HepG2 (cell line): ENCODE data around the gene RPL37A. TPM values are rescaled to one million over a fixed set of nuclear protein-coding genes. Genes with fewer than 3 reads are reported as not detected.

Experiments
- BRD4 ChIP-seq: sonication (generic); formaldehyde crosslinking; IDR thresholded peaks from 2 replicates; pipeline ENCODE4 v1.4.0; 2020; ENCODE audit warnings: missing genetic modification reagents
- CEBPG ChIP-seq: IDR thresholded peaks from 2 replicates; pipeline ENCODE4 v1.6.1; 2016
- CHD4 ChIP-seq: fragments of 200-600 bp; sonication (generic); IDR thresholded peaks from 2 replicates; pipeline ENCODE4 v1.7.0; 2017; ENCODE audit warnings: mild to moderate bottlenecking, low read length, borderline replicate concordance
- FOXC1 ChIP-seq: sonication (generic); formaldehyde crosslinking; IDR thresholded peaks from 2 replicates; pipeline ENCODE4 v1.8.0; 2022; ENCODE audit warnings: mild to moderate bottlenecking, missing genetic modification reagents, borderline replicate concordance
- GTF2F1 ChIP-seq: fragments of 150-350 bp; IDR thresholded peaks from 2 replicates; pipeline ENCODE4 v1.6.1; 2014; ENCODE audit warnings: low read length
- GTF3A ChIP-seq: sonication (generic); formaldehyde crosslinking; conservative IDR thresholded peaks from 2 replicates; pipeline ENCODE4 v1.4.0; 2020; ENCODE audit warnings: mild to moderate bottlenecking, missing genetic modification reagents
- HNRNPK ChIP-seq: fragments of 200-400 bp; formaldehyde crosslinking; IDR thresholded peaks from 2 replicates; pipeline ENCODE4 v1.6.1; 2018; ENCODE audit warnings: low read length, low read depth, moderate library complexity, mild to moderate bottlenecking; ENCODE audit not compliant: poor library complexity, severe bottlenecking
- NPAS2 ChIP-seq: sonication (generic); formaldehyde crosslinking; IDR thresholded peaks from 2 replicates; pipeline ENCODE4 v1.8.0; 2022; ENCODE audit warnings: mild to moderate bottlenecking, missing genetic modification reagents, borderline replicate concordance
- PRMT3 ChIP-seq: sonication (generic); formaldehyde crosslinking; IDR thresholded peaks from 2 replicates; pipeline ENCODE4 v1.8.1; 2022; ENCODE audit warnings: low read depth, mild to moderate bottlenecking, moderate library complexity, missing genetic modification reagents, borderline replicate concordance
- RBM22 ChIP-seq: fragments of 200-400 bp; formaldehyde crosslinking; optimal IDR thresholded peaks from 2 replicates; pipeline ENCODE3; 2017; ENCODE audit warnings: mild to moderate bottlenecking, low read length, moderate library complexity
- SSRP1 ChIP-seq: IDR thresholded peaks from 2 replicates; pipeline ENCODE4 v1.6.1; 2016; ENCODE audit warnings: control low read depth
- STAT5B ChIP-seq: sonication (generic); formaldehyde crosslinking; IDR thresholded peaks from 2 replicates; pipeline ENCODE4 v1.4.0; 2020; ENCODE audit warnings: missing genetic modification reagents
- ZNF12 ChIP-seq: sonication (generic); formaldehyde crosslinking; IDR thresholded peaks from 2 replicates; pipeline ENCODE4 v1.5.0; 2020; ENCODE audit warnings: missing genetic modification reagents
- ZNF354B ChIP-seq: sonication (generic); formaldehyde crosslinking; IDR thresholded peaks from 2 replicates; pipeline ENCODE4 v1.8.0; 2022; ENCODE audit warnings: mild to moderate bottlenecking, missing genetic modification reagents
- ZNF451 ChIP-seq: sonication (generic); formaldehyde crosslinking; IDR thresholded peaks from 2 replicates; pipeline ENCODE4 v1.5.0; 2020; ENCODE audit warnings: mild to moderate bottlenecking, missing genetic modification reagents
- ZNF564 ChIP-seq: sonication (generic); formaldehyde crosslinking; IDR thresholded peaks from 2 replicates; pipeline ENCODE4 v1.8.1; 2023; ENCODE audit warnings: mild to moderate bottlenecking, missing genetic modification reagents
- ZNF619 ChIP-seq: sonication (generic); formaldehyde crosslinking; IDR thresholded peaks from 2 replicates; pipeline ENCODE4 v1.4.0; 2020; ENCODE audit warnings: mild to moderate bottlenecking, missing genetic modification reagents
- ZSCAN12 ChIP-seq: sonication (generic); formaldehyde crosslinking; IDR thresholded peaks from 2 replicates; pipeline ENCODE4 v1.9.0; 2021; ENCODE audit warnings: mild to moderate bottlenecking, missing genetic modification reagents
- polyA plus RNA-seq, 8 experiments: library from polyadenylated mRNA; depleted of rRNA in 3 of 8; stranded (reverse) in 7 of 8; unstranded in 1 of 8; fragments of >200 nt; fragmentation: Illumina TruSeq in 4 of 8; extraction: Trizol in 4 of 8; gene quantifications; 2 replicates each; pipeline versions ENCODE4 v1.2.1 to v1.2.3, GENCODE V29; 2011 to 2016; ENCODE audit warnings: low read depth in 4 of 8, missing spikeins in 1 of 8, mixed read lengths in 1 of 8; ENCODE audit not compliant: insufficient read depth in 1 of 8
- total RNA-seq, 5 experiments: library from RNA; depleted of rRNA; stranded (reverse); fragments of >200 nt; fragmentation: Illumina TruSeq; extraction: Trizol; gene quantifications; 2 replicates each; pipeline ENCODE4 v1.2.3, GENCODE V29; 2016; ENCODE audit warnings: low read depth in 1 of 5
- TF ChIP-seq, protein P1 (sequence below): sonication (generic); formaldehyde crosslinking; IDR thresholded peaks from 2 replicates; pipeline ENCODE4 v1.9.0; 2021; ENCODE audit warnings: missing genetic modification reagents, mild to moderate bottlenecking, borderline replicate concordance
- TF ChIP-seq, protein P2 (sequence below): sonication (generic); formaldehyde crosslinking; IDR thresholded peaks from 2 replicates; pipeline ENCODE4 v1.9.0; 2022; ENCODE audit warnings: low read depth, missing genetic modification reagents
- TF ChIP-seq, protein P3 (sequence below): sonication (generic); formaldehyde crosslinking; IDR thresholded peaks from 2 replicates; pipeline ENCODE4 v1.8.1; 2022; ENCODE audit warnings: mild to moderate bottlenecking, missing genetic modification reagents
- TF ChIP-seq, protein P4 (sequence below), 2 experiments: fragments of 450-650 bp in 1 of 2; sonication (generic) in 1 of 2; formaldehyde crosslinking; IDR thresholded peaks; 2 replicates each; pipeline versions ENCODE4 v1.5.0 to v1.8.0; 2020 to 2022; ENCODE audit warnings: mild to moderate bottlenecking in 1 of 2, missing genetic modification reagents in 1 of 2
- TF ChIP-seq, protein P5 (sequence below): IDR thresholded peaks from 2 replicates; pipeline ENCODE4 v1.6.1; 2018; ENCODE audit warnings: missing genetic modification reagents
- TF ChIP-seq, protein P6 (sequence below): sonication (generic); formaldehyde crosslinking; IDR thresholded peaks from 2 replicates; pipeline ENCODE4 v1.8.0; 2023; ENCODE audit warnings: mild to moderate bottlenecking, missing genetic modification reagents

The RPL37A gene
- total and polyA plus RNA-seq, 2 of the 13 experiments (the other 11 are each of a cell fraction or from before 2014, with no cell fraction given) = 6,902 to 7,910 TPM

DNA sequence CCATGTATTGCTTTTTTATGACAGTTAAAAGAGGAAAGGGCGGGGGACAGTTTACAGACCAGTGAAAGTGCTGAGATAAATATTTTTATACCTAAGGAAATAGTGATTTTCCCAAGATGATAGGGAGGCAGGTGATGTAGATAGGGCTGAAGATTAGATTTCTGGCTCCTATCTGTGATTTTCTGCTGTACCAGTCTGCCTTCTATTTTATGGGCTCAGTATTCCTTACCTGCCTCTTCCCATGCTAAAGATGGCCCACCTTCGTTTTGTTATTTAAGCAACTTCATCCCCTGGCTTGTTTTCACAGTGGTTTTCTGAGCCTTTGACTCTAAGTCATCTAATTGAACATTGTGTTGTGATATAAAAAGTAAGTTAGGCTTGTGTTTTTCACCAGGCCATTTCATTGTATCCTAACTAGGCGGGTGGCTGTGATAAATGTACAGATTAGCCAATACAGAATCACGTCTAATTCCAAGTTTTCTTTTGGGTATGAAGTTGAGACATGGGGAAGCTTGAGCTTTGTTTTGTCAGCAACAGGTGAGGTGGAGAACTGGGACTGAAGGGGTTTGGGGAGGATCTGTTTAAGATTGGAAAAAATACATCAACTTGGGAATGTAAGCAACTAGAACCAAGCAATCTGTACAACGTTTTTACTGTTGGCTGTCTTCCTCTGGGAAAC lies 5.2 kb downstream of the RPL37A start (continued):
- TF ChIP-seq PRMT3 (CRISPR knock-in tag) (no peak), ZNF354B (CRISPR knock-in tag) (no peak), ZNF564 (CRISPR knock-in tag) (no peak), ZSCAN12 (no peak), GTF2F1 (no peak), HNRNPK (no peak), BRD4 (CRISPR knock-in tag) (no peak), GTF3A (CRISPR knock-in tag) (no peak), ZNF619 (CRISPR knock-in tag) (no peak), STAT5B (CRISPR knock-in tag) (no peak), CEBPG (CRISPR knock-in tag) (no peak), CHD4 (no peak), RBM22 (peak; percentile 97), NPAS2 (CRISPR knock-in tag) (no peak), ZNF451 (CRISPR knock-in tag) (no peak), SSRP1 (CRISPR knock-in tag) (peak; percentile 95; the same call in 1 of the 2 replicates), FOXC1 (CRISPR knock-in tag) (no peak), ZNF12 (CRISPR knock-in tag) (no peak)
- TF ChIP-seq, protein P1, sequence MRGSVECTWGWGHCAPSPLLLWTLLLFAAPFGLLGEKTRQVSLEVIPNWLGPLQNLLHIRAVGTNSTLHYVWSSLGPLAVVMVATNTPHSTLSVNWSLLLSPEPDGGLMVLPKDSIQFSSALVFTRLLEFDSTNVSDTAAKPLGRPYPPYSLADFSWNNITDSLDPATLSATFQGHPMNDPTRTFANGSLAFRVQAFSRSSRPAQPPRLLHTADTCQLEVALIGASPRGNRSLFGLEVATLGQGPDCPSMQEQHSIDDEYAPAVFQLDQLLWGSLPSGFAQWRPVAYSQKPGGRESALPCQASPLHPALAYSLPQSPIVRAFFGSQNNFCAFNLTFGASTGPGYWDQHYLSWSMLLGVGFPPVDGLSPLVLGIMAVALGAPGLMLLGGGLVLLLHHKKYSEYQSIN (CRISPR knock-in tag) = no peak
- TF ChIP-seq, protein P2, sequence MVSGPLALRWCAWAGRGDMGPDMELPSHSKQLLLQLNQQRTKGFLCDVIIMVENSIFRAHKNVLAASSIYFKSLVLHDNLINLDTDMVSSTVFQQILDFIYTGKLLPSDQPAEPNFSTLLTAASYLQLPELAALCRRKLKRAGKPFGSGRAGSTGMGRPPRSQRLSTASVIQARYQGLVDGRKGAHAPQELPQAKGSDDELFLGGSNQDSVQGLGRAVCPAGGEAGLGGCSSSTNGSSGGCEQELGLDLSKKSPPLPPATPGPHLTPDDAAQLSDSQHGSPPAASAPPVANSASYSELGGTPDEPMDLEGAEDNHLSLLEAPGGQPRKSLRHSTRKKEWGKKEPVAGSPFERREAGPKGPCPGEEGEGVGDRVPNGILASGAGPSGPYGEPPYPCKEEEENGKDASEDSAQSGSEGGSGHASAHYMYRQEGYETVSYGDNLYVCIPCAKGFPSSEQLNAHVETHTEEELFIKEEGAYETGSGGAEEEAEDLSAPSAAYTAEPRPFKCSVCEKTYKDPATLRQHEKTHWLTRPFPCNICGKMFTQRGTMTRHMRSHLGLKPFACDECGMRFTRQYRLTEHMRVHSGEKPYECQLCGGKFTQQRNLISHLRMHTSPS (CRISPR knock-in tag) = no peak
- TF ChIP-seq, protein P3, sequence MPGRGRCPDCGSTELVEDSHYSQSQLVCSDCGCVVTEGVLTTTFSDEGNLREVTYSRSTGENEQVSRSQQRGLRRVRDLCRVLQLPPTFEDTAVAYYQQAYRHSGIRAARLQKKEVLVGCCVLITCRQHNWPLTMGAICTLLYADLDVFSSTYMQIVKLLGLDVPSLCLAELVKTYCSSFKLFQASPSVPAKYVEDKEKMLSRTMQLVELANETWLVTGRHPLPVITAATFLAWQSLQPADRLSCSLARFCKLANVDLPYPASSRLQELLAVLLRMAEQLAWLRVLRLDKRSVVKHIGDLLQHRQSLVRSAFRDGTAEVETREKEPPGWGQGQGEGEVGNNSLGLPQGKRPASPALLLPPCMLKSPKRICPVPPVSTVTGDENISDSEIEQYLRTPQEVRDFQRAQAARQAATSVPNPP = 0 out of 2 replicates have a peak, but pooled peaks have one; percentile 61
- TF ChIP-seq, protein P4, sequence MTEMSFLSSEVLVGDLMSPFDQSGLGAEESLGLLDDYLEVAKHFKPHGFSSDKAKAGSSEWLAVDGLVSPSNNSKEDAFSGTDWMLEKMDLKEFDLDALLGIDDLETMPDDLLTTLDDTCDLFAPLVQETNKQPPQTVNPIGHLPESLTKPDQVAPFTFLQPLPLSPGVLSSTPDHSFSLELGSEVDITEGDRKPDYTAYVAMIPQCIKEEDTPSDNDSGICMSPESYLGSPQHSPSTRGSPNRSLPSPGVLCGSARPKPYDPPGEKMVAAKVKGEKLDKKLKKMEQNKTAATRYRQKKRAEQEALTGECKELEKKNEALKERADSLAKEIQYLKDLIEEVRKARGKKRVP (CRISPR knock-in tag; IDR thresholded peaks at IDR 0.05) = no peak
- TF ChIP-seq, protein P5, sequence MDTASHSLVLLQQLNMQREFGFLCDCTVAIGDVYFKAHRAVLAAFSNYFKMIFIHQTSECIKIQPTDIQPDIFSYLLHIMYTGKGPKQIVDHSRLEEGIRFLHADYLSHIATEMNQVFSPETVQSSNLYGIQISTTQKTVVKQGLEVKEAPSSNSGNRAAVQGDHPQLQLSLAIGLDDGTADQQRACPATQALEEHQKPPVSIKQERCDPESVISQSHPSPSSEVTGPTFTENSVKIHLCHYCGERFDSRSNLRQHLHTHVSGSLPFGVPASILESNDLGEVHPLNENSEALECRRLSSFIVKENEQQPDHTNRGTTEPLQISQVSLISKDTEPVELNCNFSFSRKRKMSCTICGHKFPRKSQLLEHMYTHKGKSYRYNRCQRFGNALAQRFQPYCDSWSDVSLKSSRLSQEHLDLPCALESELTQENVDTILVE (CRISPR knock-in tag) = no peak
- TF ChIP-seq, protein P6, sequence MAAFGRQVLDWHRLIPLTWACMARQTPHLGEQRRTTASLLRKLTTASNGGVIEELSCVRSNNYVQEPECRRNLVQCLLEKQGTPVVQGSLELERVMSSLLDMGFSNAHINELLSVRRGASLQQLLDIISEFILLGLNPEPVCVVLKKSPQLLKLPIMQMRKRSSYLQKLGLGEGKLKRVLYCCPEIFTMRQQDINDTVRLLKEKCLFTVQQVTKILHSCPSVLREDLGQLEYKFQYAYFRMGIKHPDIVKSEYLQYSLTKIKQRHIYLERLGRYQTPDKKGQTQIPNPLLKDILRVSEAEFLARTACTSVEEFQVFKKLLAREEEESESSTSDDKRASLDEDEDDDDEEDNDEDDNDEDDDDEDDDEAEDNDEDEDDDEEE (CRISPR knock-in tag) = no peak
